GM12892 (cell line): ENCODE measurements around the gene PRPF19. TPM values are rescaled to one million over a fixed set of nuclear protein-coding genes. Genes with fewer than 3 reads are reported as not detected.

Source experiments
- DNase-seq: peaks from one replicate; pipeline ENCODE4 v3.0.0; 2011; ENCODE audit not compliant: insufficient read length
- FAIRE-seq: peaks from 2 replicates; lab custom pipeline; 2011; peaks lifted over from hg19 to GRCh38; lab: Jason Lieb, UNC
- POLR2A ChIP-seq: IDR thresholded peaks from 2 replicates; pipeline ENCODE4 v1.6.1; 2011; ENCODE audit warnings: low read depth, low read length, control low read depth
- POLR2AphosphoS5 ChIP-seq: IDR thresholded peaks from 2 replicates; pipeline ENCODE4 v1.6.1; 2011; ENCODE audit warnings: low read depth, low read length, control low read depth
- TAF1 ChIP-seq: IDR thresholded peaks from 2 replicates; pipeline ENCODE4 v1.6.1; 2011; ENCODE audit warnings: low read depth, mild to moderate bottlenecking, control low read depth, low read length, borderline replicate concordance
- polyA plus RNA-seq: library from polyadenylated mRNA; unstranded; fragments of >200 nt; gene quantifications from one replicate; pipeline ENCODE4 v1.2.1, GENCODE V29; 2012; ENCODE audit warnings: missing spikeins, inconsistent platforms; ENCODE audit not compliant: missing spikeins

Gene PRPF19
- 103 TPM for polyA plus RNA-seq

GRCh38 chr11:60906132-60906972, at the start of gene PRPF19:
Gene PRPF19, minus strand, starts transcription at chr11:60906585. Its CDS starts 203 bp downstream, at chr11:60906382.
- peak; percentile 96 for FAIRE-seq
- peak; percentile 89 for DNase-seq
- TF ChIP-seq POLR2A, result peak; percentile 95
- TF ChIP-seq POLR2AphosphoS5, result peak; percentile 91
- TF ChIP-seq TAF1, result peak; percentile 89

GRCh38 chr11:60955571-60955970, 49.2 kb upstream of the PRPF19 start:
- DNase-seq, result no peak

GRCh38 chr11:60954421-60954820, 48.0 kb upstream of the PRPF19 start:
- FAIRE-seq (peak; percentile 98), DNase-seq (no peak)
- TF ChIP-seq POLR2A (no peak), POLR2AphosphoS5 (no peak)

More at GRCh38 chr11:60955571-60955970, 49.2 kb upstream of the PRPF19 start:
- TF ChIP-seq TAF1 (no peak), POLR2AphosphoS5 (no peak), POLR2A (no peak)
- FAIRE-seq, result no peak

GRCh38 chr11:60953781-60954180, 47.4 kb upstream of the PRPF19 start:
- DNase-seq, result no peak

GRCh38 chr11:60952742-60953170, 46.4 kb upstream of the PRPF19 start:
- FAIRE-seq, result no peak
- no peak for TF ChIP-seq POLR2AphosphoS5
- TF ChIP-seq POLR2A, result peak; percentile 48; the same call in 1 of the 2 replicates
- DNase-seq, result no peak

More at GRCh38 chr11:60953781-60954180, 47.4 kb upstream of the PRPF19 start:
- FAIRE-seq, result no peak
- TF ChIP-seq POLR2A, result peak; percentile 43; the same call in 1 of the 2 replicates
- TF ChIP-seq TAF1, result no peak
- TF ChIP-seq POLR2AphosphoS5, result no peak

GRCh38 chr11:60951904-60952741, 45.7 kb upstream of the PRPF19 start, which contains the start of gene SLC15A3:
Gene SLC15A3, minus strand, starts transcription at chr11:60952176. Its CDS starts 625 bp downstream, at chr11:60951551.
- FAIRE-seq, result peak; percentile 99
- TF ChIP-seq POLR2A (0 out of 2 replicates have a peak, but pooled peaks have one; percentile 18), TAF1 (peak; percentile 56; the same call in 1 of the 2 replicates), POLR2AphosphoS5 (peak; percentile 63; the same call in 1 of the 2 replicates)
- peak; percentile 69 for DNase-seq

GRCh38 chr11:60951606-60951903, 45.2 kb upstream of the PRPF19 start:
- no peak for FAIRE-seq
- TF ChIP-seq POLR2A, result no peak; the same call in 1 of the 2 replicates
- TF ChIP-seq TAF1, result no peak
- peak; percentile 17; the same call in 1 of the 2 replicates for TF ChIP-seq POLR2AphosphoS5
- DNase-seq, result no peak

GRCh38 chr11:60950933-60951605, 44.7 kb upstream of the PRPF19 start:
- FAIRE-seq, result peak; percentile 98
- TF ChIP-seq POLR2A (peak; percentile 60; the same call in 1 of the 2 replicates), TAF1 (no peak; the same call in 1 of the 2 replicates), POLR2AphosphoS5 (no peak)
- no peak for DNase-seq

GRCh38 chr11:60950024-60950423, 43.6 kb upstream of the PRPF19 start:
- FAIRE-seq, result peak; percentile 83
- no peak for DNase-seq
- TF ChIP-seq POLR2A, result no peak
- 0 out of 2 replicates have a peak, but pooled peaks have one; percentile 23 for TF ChIP-seq POLR2AphosphoS5

GRCh38 chr11:60948250-60948649, 41.9 kb upstream of the PRPF19 start:
- no peak for TF ChIP-seq POLR2AphosphoS5
- TF ChIP-seq TAF1, result no peak
- TF ChIP-seq POLR2A, result no peak
- FAIRE-seq, result no peak
- no peak for DNase-seq
